ENCODE results near the gene TXNDC8.

Gene TXNDC8

DNA sequence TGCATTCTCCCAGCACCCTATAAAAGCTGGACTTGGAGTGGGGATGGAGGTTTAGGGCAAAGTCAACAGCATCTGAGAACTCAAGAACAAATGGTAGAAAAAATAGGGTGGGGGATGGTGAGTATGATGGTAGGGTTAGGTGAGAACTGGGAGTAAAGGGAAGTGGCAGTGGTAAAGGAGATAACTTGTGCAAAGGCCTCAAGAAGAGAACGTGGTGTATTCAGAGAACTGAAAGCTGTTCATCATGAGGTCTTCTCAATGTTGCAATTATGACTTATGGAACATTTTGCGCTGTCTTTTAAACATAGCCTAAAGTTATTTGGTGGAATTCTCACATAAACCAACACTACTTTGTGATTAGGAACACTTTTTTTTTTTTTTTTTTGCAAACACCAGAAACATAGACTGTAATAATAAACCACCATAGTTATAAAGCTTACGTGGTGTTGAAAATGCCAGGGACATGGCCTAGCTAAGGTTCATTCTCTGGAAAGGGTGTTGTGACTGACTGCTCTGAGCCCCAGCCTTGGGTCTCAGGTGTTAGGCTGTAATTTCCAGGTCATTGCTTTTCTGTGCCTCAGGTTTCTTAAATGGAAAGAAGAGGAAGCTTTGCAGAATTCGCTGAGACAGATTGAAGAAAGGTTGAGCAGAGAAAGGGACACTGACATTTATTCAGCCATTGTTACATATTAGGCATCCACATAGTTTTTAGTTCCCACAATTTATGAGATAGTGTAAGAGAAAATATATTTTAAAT, 19.2 kb upstream of the TXNDC8 start:
- no peak overlapping the region for H3K27ac ChIP-seq (ENCODE audit: low read length)
- no peaks in the 10 kb centered on the region for H3K9me3 ChIP-seq (ENCODE audit: insufficient read depth, low read length)
- H3K4me3 ChIP-seq (ENCODE audit: low read length): no peak overlapping the region
- H3K27me3 ChIP-seq (ENCODE audit: low read depth, low read length): no peaks in the 10 kb centered on the region
- no peaks in the 10 kb centered on the region for H3K79me2 ChIP-seq (ENCODE audit: low read length)
- no peak overlapping the region for H2AFZ ChIP-seq (ENCODE audit: low read depth, low read length)
- H3K36me3 ChIP-seq (replicated peaks; ENCODE audit: low read depth, low read length): no peaks in the 10 kb centered on the region
- peaks cover 14% of the 10 kb centered on the region for H3K4me1 ChIP-seq (ENCODE audit: low read length)
- H4K20me1 ChIP-seq (ENCODE audit: insufficient read depth, low read length): no peaks in the 10 kb centered on the region
- no peak overlapping the region for H3K9ac ChIP-seq (ENCODE audit: low read length)
- H3K4me2 ChIP-seq (ENCODE audit: low read length): no peak overlapping the region
- TF ChIP-seq, protein P1, sequence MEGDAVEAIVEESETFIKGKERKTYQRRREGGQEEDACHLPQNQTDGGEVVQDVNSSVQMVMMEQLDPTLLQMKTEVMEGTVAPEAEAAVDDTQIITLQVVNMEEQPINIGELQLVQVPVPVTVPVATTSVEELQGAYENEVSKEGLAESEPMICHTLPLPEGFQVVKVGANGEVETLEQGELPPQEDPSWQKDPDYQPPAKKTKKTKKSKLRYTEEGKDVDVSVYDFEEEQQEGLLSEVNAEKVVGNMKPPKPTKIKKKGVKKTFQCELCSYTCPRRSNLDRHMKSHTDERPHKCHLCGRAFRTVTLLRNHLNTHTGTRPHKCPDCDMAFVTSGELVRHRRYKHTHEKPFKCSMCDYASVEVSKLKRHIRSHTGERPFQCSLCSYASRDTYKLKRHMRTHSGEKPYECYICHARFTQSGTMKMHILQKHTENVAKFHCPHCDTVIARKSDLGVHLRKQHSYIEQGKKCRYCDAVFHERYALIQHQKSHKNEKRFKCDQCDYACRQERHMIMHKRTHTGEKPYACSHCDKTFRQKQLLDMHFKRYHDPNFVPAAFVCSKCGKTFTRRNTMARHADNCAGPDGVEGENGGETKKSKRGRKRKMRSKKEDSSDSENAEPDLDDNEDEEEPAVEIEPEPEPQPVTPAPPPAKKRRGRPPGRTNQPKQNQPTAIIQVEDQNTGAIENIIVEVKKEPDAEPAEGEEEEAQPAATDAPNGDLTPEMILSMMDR (IDR thresholded peaks at IDR 0.05; ENCODE audit: low read depth, low read length): no peak
- TF ChIP-seq EZH2phosphoT487 (IDR thresholded peaks at IDR 0.05; ENCODE audit: low read depth): no peak

DNA sequence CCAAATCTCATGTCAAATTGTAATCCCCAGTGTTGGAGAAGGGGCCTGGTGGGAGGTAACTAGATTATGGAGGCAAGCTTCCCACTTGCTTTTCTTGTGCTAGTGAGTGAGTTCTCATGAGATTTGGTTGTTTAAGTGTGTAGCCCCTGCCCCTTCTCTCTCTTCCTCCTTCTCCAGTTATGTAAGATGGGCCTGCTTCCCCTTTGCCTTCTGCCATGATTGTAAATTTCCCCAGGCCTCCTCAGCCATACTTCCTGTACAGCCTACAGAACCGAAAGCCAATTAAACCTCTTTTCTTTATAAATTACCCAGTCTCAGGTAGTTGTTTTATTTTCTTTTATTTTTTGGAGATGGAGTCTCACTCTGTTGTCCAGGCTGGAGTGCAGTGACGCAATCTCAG, 18.2 kb upstream of the TXNDC8 start:
- Histone ChIP-seq H3K27ac (ENCODE audit: low read length) (peak overlapping the region; percentile 27; the same call in 1 of the 2 replicates), H3K9ac (ENCODE audit: low read length) (no peak overlapping the region), H3K79me2 (ENCODE audit: low read length) (no peaks in the 10 kb centered on the region), H3K4me1 (ENCODE audit: low read length) (peaks cover 14% of the 10 kb centered on the region), H3K27me3 (ENCODE audit: low read depth, low read length) (no peaks in the 10 kb centered on the region), H2AFZ (ENCODE audit: low read depth, low read length) (no peak overlapping the region; the same call in 1 of the 2 replicates), H3K4me3 (ENCODE audit: low read length) (no peak overlapping the region), H3K4me2 (ENCODE audit: low read length) (peak overlapping the region; percentile 3; the same call in 1 of the 2 replicates), H3K36me3 (replicated peaks; ENCODE audit: low read depth, low read length) (no peaks in the 10 kb centered on the region), H4K20me1 (ENCODE audit: insufficient read depth, low read length) (no peaks in the 10 kb centered on the region), H3K9me3 (ENCODE audit: insufficient read depth, low read length) (no peaks in the 10 kb centered on the region)
- TF ChIP-seq, protein P1 (IDR thresholded peaks at IDR 0.05; ENCODE audit: low read depth, low read length): no peak
- TF ChIP-seq EZH2phosphoT487 (IDR thresholded peaks at IDR 0.05; ENCODE audit: low read depth): no peak

DNA sequence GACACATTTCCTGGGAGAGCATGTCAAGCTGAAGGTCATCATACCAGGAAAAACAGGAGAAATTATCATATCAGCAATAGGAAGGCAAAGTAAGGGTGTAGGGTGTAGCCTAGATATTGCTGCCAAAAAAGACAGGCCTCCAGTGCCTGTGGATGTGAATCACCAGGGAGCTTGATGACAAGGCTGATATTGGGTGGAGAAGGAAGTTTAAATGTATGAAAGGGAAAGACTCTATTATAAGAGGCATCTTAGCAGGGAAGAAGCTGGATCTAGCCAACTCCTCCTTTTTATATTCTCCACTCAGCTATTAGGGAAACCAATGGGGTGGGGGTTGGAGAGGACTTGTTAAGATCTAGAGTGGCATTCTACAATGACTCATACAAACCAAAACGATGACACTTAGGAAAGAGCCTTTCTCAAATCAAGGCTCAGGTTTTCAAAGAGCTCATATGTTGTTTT, 13.4 kb upstream of the TXNDC8 start:
- Histone ChIP-seq H3K4me2 (ENCODE audit: low read length) (no peak overlapping the region), H3K27ac (ENCODE audit: low read length) (no peak overlapping the region), H3K9ac (ENCODE audit: low read length) (no peak overlapping the region), H3K79me2 (ENCODE audit: low read length) (no peaks in the 10 kb centered on the region), H3K9me3 (ENCODE audit: insufficient read depth, low read length) (no peaks in the 10 kb centered on the region), H4K20me1 (ENCODE audit: insufficient read depth, low read length) (no peaks in the 10 kb centered on the region), H3K4me3 (ENCODE audit: low read length) (no peak overlapping the region), H3K4me1 (ENCODE audit: low read length) (peaks cover 8% of the 10 kb centered on the region), H2AFZ (ENCODE audit: low read depth, low read length) (no peak overlapping the region), H3K36me3 (replicated peaks; ENCODE audit: low read depth, low read length) (no peaks in the 10 kb centered on the region), H3K27me3 (ENCODE audit: low read depth, low read length) (no peaks in the 10 kb centered on the region)
- TF ChIP-seq EZH2phosphoT487 (IDR thresholded peaks at IDR 0.05; ENCODE audit: low read depth): no peak
- TF ChIP-seq, protein P1 (IDR thresholded peaks at IDR 0.05; ENCODE audit: low read depth, low read length): no peak

DNA sequence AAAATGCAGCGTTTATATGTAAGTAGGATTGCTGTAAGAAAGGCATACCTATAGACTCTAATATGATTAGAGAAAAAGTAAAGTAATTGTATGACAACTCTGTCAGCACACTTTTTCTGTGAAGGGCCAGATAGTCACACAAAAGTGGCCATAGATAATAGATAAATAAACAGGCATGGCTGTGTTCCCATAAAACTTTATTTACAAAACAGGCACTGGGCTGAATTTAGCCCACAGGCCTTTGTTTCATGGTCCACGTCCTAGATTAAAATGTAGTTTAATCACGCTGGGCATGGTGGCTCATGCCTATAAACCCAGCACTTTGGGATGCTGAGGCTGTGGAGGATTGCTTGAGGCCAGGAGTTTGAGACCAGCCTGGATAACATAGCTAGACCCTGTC, 8.7 kb upstream of the TXNDC8 start:
- no peaks in the 10 kb centered on the region for H3K27me3 ChIP-seq (ENCODE audit: low read depth, low read length)
- H3K4me1 ChIP-seq (ENCODE audit: low read length): no peaks in the 10 kb centered on the region
- H3K79me2 ChIP-seq (ENCODE audit: low read length): no peaks in the 10 kb centered on the region
- no peaks in the 10 kb centered on the region for H4K20me1 ChIP-seq (ENCODE audit: insufficient read depth, low read length)
- H2AFZ ChIP-seq (ENCODE audit: low read depth, low read length): no peak overlapping the region
- H3K9ac ChIP-seq (ENCODE audit: low read length): no peak overlapping the region
- H3K36me3 ChIP-seq (replicated peaks; ENCODE audit: low read depth, low read length): no peaks in the 10 kb centered on the region
- TF ChIP-seq, protein P1 (IDR thresholded peaks at IDR 0.05; ENCODE audit: low read depth, low read length): no peak
- TF ChIP-seq EZH2phosphoT487 (IDR thresholded peaks at IDR 0.05; ENCODE audit: low read depth): no peak
- H3K27ac ChIP-seq (ENCODE audit: low read length): no peak overlapping the region
- no peak overlapping the region for H3K4me3 ChIP-seq (ENCODE audit: low read length)
- H3K4me2 ChIP-seq (ENCODE audit: low read length): no peak overlapping the region
- H3K9me3 ChIP-seq (ENCODE audit: insufficient read depth, low read length): no peaks in the 10 kb centered on the region
